ENCODE results near the gene VMO1. TPM values are rescaled to one million over a fixed set of nuclear protein-coding genes. Genes with fewer than 3 reads are reported as not detected.

The VMO1 gene
- total and polyA plus RNA-seq, 2 donors (not counting 3 experiments of a cell fraction or from before 2014, with no cell fraction given): 0.23 TPM; not detected in 1

- TF ChIP-seq EZH2 (IDR thresholded peaks at IDR 0.05; ENCODE audit: borderline replicate concordance, low read depth, low read length, severe bottlenecking) (no peak), JUN (IDR thresholded peaks at IDR 0.05; ENCODE audit: borderline replicate concordance, insufficient read depth, insufficient read length, low read depth) (no peak), POLR2AphosphoS5 (IDR thresholded peaks at IDR 0.05; ENCODE audit: insufficient read depth, low read depth, low read length) (no peak), POLR2A (IDR thresholded peaks at IDR 0.05; ENCODE audit: low read depth, low read length) (no peak), CTCF (IDR thresholded peaks at IDR 0.05; ENCODE audit: extremely low read depth in 1 of 2, insufficient read depth in 1 of 2, low read depth in 1 of 2, low read length in 2 of 2) (no peak), GATA2 (IDR thresholded peaks at IDR 0.05; ENCODE audit: insufficient read depth, insufficient read length, low read depth, low read length) (no peak), FOS (IDR thresholded peaks at IDR 0.05; ENCODE audit: borderline replicate concordance, insufficient read depth, low read length) (no peak), MYC (IDR thresholded peaks at IDR 0.05; ENCODE audit: low read depth, low read length) (no peak), MAX (IDR thresholded peaks at IDR 0.05; ENCODE audit: insufficient read depth, insufficient read length) (no peak)
- POLR2A ChIA-PET: no interaction called here
- H3K27me3 ChIP-seq (ENCODE audit: control insufficient read depth in 2 of 2, insufficient read depth in 2 of 2, low read length in 2 of 2): peaks cover 9 to 14% of the 10 kb centered on the region in 2 experiments
- H3K36me3 ChIP-seq (ENCODE audit: control insufficient read depth in 2 of 2, extremely low read depth in 1 of 2, insufficient read depth in 2 of 2, low read length in 2 of 2): no peaks in the 10 kb centered on the region
- CTCF ChIA-PET: no interaction called here
- no peaks in the 10 kb centered on the region for H3K9me3 ChIP-seq (replicated peaks; ENCODE audit: control insufficient read depth, insufficient read depth, low read length)
- no peak overlapping the region for H3K27ac ChIP-seq (ENCODE audit: insufficient read depth, low read depth, low read length)
- dilution Hi-C loops (cut with MboI; ENCODE audit: extremely low pct_ligation_motif_present, low sequenced_read_pairs) (no loop called here), intact Hi-C loops (cut with micrococcal nuclease) (no loop called here)
- no peaks in the 10 kb centered on the region for H3K9me1 ChIP-seq (replicated peaks; ENCODE audit: control insufficient read depth, extremely low read depth, insufficient read depth, low read length)
- H3K9ac ChIP-seq (replicated peaks; ENCODE audit: extremely low read depth, insufficient read depth, low read length): no peak overlapping the region
- no peak overlapping the region for H3K4me2 ChIP-seq (ENCODE audit: insufficient read depth, low read length)
- no peaks in the 10 kb centered on the region for H3K79me2 ChIP-seq (ENCODE audit: control insufficient read depth, insufficient read depth, low read length)
- no TSS peak for BruUV-seq (replicated peaks)
- H3K4me3 ChIP-seq (replicated peaks in 1 of 3; ENCODE audit: insufficient read depth in 1 of 3, low read depth in 1 of 3, low read length in 3 of 3): no peak overlapping the region
- peaks cover 8% of the 10 kb centered on the region for H3K4me1 ChIP-seq (ENCODE audit: control insufficient read depth, extremely low read depth, insufficient read depth, low read length)
- no peak for DNase-seq (ENCODE audit: low read depth, low spot score)
- no peaks in the 10 kb centered on the region for H4K20me1 ChIP-seq (replicated peaks; ENCODE audit: control insufficient read depth, extremely low read depth, insufficient read depth, low read length)
- H2AFZ ChIP-seq (ENCODE audit: low read depth, low read length): no peak overlapping the region
- FAIRE-seq: no peak
These were observed 44.0 kb downstream of the VMO1 start for GRCh38 chr17:4742133-4742532.
